NCI-H82 treated with DMSO at 0.1 percent for 48 hours (cell line): Measurements from ENCODE around the gene SLC5A1.
"Not testable (repeated sequence)": the region's sequence is repeated elsewhere in the genome, so short reads cannot be mapped to it uniquely, and the experiment has no call there.

Source experiments
- DNase-seq: peaks from one replicate; lab custom pipeline; 2025; ENCODE audit not compliant: unreplicated experiment; lab: John Stamatoyannopoulos, UW

The SLC5A1 gene

GRCh38 chr22:32142600-32142999 is 99.5 kb downstream of the SLC5A1 start:
- no peak for DNase-seq

GRCh38 chr22:32144496-32145274 is 101.6 kb downstream of the SLC5A1 start:
- no peak for DNase-seq

GRCh38 chr22:32147128-32147527 is 104.1 kb downstream of the SLC5A1 start:
- DNase-seq: not testable (repeated sequence)

GRCh38 chr22:32148372-32148771 is 105.3 kb downstream of the SLC5A1 start:
- not testable (repeated sequence) for DNase-seq

GRCh38 chr22:32150647-32151046 is 107.6 kb downstream of the SLC5A1 start:
- DNase-seq: not testable (repeated sequence)

GRCh38 chr22:32151641-32152040 is 108.6 kb downstream of the SLC5A1 start:
- DNase-seq: not testable (repeated sequence)

GRCh38 chr22:32154727-32155126 is 111.7 kb downstream of the SLC5A1 start:
- DNase-seq: not testable (repeated sequence)

GRCh38 chr22:32157632-32158031 is 114.6 kb downstream of the SLC5A1 start:
- DNase-seq: not testable (repeated sequence)

- DNase-seq: no peak
Observed at GRCh38 chr22:32158712-32159533, 115.9 kb downstream of the SLC5A1 start, which contains the start of gene C22orf42. C22orf42 (minus strand) TSS chr22:32159303; CDS start chr22:32159215, 88 bp downstream.

- not testable (repeated sequence) for DNase-seq
Observed at GRCh38 chr22:32160411-32160810, 117.3 kb downstream of the SLC5A1 start.
